ENCODE measurements around the gene IGF1R.

DNA sequence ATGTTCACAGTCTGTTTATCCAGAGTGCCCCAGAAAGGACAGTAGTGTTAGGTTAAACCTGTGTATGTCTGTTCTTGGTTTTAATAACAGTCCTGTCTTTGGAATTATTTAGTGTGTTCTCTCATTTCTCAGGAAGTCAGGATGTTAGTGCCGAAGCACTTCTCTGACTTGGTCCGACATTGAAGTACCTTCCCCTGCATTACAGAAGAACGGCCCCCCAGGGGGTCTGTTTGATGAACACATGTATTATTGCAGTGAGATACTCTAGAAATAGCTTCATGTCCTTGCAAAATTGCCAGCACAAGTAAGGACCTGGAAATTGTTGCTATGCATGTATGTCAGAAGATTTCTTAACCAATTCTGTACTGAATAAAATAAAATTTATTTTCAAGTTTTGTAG, 110.9 kb downstream of the IGF1R start:
- no peak for TF ChIP-seq ZNF780A (CRISPR knock-in tag; IDR thresholded peaks at IDR 0.05)
- no peak for TF ChIP-seq KDM6A (CRISPR knock-in tag; IDR thresholded peaks at IDR 0.05; ENCODE audit: low read depth)
- TF ChIP-seq NFIC (IDR thresholded peaks at IDR 0.05; ENCODE audit: low read length): no peak
- TF ChIP-seq POLR2AphosphoS5 (IDR thresholded peaks at IDR 0.05; ENCODE audit: low read depth, low read length): no peak
- TF ChIP-seq SMARCE1 (IDR thresholded peaks at IDR 0.05; ENCODE audit: borderline replicate concordance): no peak
- TF ChIP-seq ZBTB8A (CRISPR knock-in tag; IDR thresholded peaks at IDR 0.05; ENCODE audit: borderline replicate concordance, low read depth): no peak
- no peak for TF ChIP-seq KLF16 (CRISPR knock-in tag; IDR thresholded peaks at IDR 0.05)
- TF ChIP-seq THAP11 (CRISPR knock-in tag; IDR thresholded peaks at IDR 0.05): no peak
- TF ChIP-seq POLR2AphosphoS2 (IDR thresholded peaks at IDR 0.05; ENCODE audit: low read depth, low read length): no peak
- TF ChIP-seq NR2C2 (CRISPR knock-in tag; IDR thresholded peaks at IDR 0.05; ENCODE audit: borderline replicate concordance): no peak
- no peak for TF ChIP-seq RELA (CRISPR knock-in tag; IDR thresholded peaks at IDR 0.05)
- no peak for TF ChIP-seq POLR2A (IDR thresholded peaks at IDR 0.05; ENCODE audit: insufficient read depth in 1 of 2, low read depth in 2 of 2, low read length in 2 of 2)
